GM23248 (cell line): ENCODE measurements around the gene TACSTD2.

Source experiments
- EZH2 ChIP-seq: fragments of 200-600 bp; sonication (generic); IDR thresholded peaks from 2 replicates; pipeline ENCODE4 v1.6.1; 2018; ENCODE audit warnings: antibody characterized with exemption, mild to moderate bottlenecking; ENCODE audit not compliant: insufficient read depth, poor library complexity, severe bottlenecking
- EZH2phosphoT487 ChIP-seq: fragments of 200-600 bp; sonication (generic); IDR thresholded peaks from 2 replicates; pipeline ENCODE4 v1.6.1; 2018; ENCODE audit warnings: antibody characterized with exemption, moderate library complexity, mild to moderate bottlenecking, low read depth; ENCODE audit not compliant: insufficient read depth

- TF ChIP-seq EZH2 (no peak), EZH2phosphoT487 (no peak)
Observed at GRCh38 chr1:58528518-58528917, 48.5 kb downstream of the TACSTD2 start.
